Ascending aorta (tissue), 2 donors: ENCODE data around the gene SAMD5. TPM values are rescaled to one million over a fixed set of nuclear protein-coding genes. Genes with fewer than 3 reads are reported as not detected.

Experiments
- DNase-seq, 2 donors: peaks; one replicate each; pipeline ENCODE4 v3.0.0-alpha.2; 2019; ENCODE audit warnings: low spot score in 2 of 2
- H3K27ac ChIP-seq, 2 donors: fragments of 200-600 bp; sonication (generic); one replicate each; pipeline ENCODE4 v1.5.1; 2016 to 2017; ENCODE audit warnings: mild to moderate bottlenecking in 1 of 2
- H3K27me3 ChIP-seq: fragments of 200-600 bp; sonication (generic); one replicate; pipeline ENCODE4 v1.5.1; 2017
- H3K36me3 ChIP-seq, 2 donors: fragments of 200-600 bp; sonication (generic); one replicate each; pipeline ENCODE4 v1.5.1; 2016
- H3K4me1 ChIP-seq, 2 donors: fragments of 200-600 bp; sonication (generic); one replicate each; pipeline ENCODE4 v1.5.1; 2016 to 2017; ENCODE audit warnings: mild to moderate bottlenecking in 1 of 2
- H3K4me3 ChIP-seq, 2 donors: fragments of 200-600 bp; sonication (generic); one replicate each; pipeline ENCODE4 v1.5.1; 2016 to 2017; ENCODE audit warnings: mild to moderate bottlenecking in 1 of 2
- H3K9me3 ChIP-seq, 2 donors: fragments of 200-600 bp; sonication (generic); one replicate each; pipeline ENCODE4 v1.5.1; 2016
- intact Hi-C: fragments of 100-400 bp; cut with DNase I; formaldehyde crosslinking; loops from one replicate; pipeline ENCODE4 v1.15.1; 2023
- total RNA-seq: library from RNA; depleted of rRNA; stranded (reverse); fragments of >200 nt; gene quantifications from one replicate; pipeline ENCODE4 v1.1.0, GENCODE V29; 2016
- TF ChIP-seq, protein P1 (sequence below), 3 experiments: fragments of 200-600 bp in 2 of 3; fragments of 450-650 bp in 1 of 3; sonication (generic) in 2 of 3; IDR thresholded peaks; one replicate each; pipeline ENCODE4 v1.5.1; 2016 to 2019; ENCODE audit warnings: antibody characterized with exemption in 3 of 3, mild to moderate bottlenecking in 1 of 3, moderate library complexity in 1 of 3

Gene SAMD5
- total RNA-seq, 1 donor from 2014 or later = 1.3 TPM

GRCh38 chr6:147615659-147616456 lies 107.4 kb downstream of the SAMD5 start:
- DNase-seq = no peak
- Histone ChIP-seq H3K9me3 (no peaks in the 10 kb centered on the region), H3K27ac (no peak overlapping the region), H3K4me1 (no peaks in the 10 kb centered on the region), H3K27me3 (no peaks in the 10 kb centered on the region), H3K4me3 (no peak overlapping the region), H3K36me3 (no peaks in the 10 kb centered on the region)
- TF ChIP-seq, protein P1, sequence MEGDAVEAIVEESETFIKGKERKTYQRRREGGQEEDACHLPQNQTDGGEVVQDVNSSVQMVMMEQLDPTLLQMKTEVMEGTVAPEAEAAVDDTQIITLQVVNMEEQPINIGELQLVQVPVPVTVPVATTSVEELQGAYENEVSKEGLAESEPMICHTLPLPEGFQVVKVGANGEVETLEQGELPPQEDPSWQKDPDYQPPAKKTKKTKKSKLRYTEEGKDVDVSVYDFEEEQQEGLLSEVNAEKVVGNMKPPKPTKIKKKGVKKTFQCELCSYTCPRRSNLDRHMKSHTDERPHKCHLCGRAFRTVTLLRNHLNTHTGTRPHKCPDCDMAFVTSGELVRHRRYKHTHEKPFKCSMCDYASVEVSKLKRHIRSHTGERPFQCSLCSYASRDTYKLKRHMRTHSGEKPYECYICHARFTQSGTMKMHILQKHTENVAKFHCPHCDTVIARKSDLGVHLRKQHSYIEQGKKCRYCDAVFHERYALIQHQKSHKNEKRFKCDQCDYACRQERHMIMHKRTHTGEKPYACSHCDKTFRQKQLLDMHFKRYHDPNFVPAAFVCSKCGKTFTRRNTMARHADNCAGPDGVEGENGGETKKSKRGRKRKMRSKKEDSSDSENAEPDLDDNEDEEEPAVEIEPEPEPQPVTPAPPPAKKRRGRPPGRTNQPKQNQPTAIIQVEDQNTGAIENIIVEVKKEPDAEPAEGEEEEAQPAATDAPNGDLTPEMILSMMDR (IDR thresholded peaks at IDR 0.05) = no peak
- intact Hi-C loops = no loop called here

DNA sequence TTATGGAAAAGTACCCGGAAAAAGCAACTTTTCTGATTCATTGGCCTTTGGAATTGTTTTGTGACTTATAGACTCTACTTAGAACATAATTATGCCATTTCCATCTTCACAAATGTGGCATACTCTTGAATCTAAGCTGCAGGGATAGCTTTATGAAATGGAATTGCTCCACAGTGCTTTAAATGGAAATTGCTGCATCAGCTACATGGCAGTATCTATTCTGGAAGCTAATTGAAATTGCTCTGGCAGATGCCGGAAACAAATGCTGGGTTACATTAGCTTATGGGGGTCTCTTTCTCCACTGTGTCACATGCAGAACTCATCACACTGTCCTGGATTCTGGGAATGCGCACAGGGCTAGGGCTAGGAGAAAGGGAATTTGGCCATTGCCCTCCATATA lies 108.9 kb downstream of the SAMD5 start:
- no peaks in the 10 kb centered on the region for H3K27me3 ChIP-seq
- H3K9me3 ChIP-seq = no peaks in the 10 kb centered on the region
- TF ChIP-seq, protein P1 (IDR thresholded peaks at IDR 0.05) = no peak
- intact Hi-C loops = no loop called here
- H3K36me3 ChIP-seq = no peaks in the 10 kb centered on the region
- DNase-seq = no peak
- H3K4me3 ChIP-seq = no peak overlapping the region
- H3K27ac ChIP-seq = no peak overlapping the region
- H3K4me1 ChIP-seq = no peaks in the 10 kb centered on the region

GRCh38 chr6:147618457-147618856 lies 110.0 kb downstream of the SAMD5 start:
- no peaks in the 10 kb centered on the region for H3K36me3 ChIP-seq
- H3K27me3 ChIP-seq = no peaks in the 10 kb centered on the region
- H3K4me1 ChIP-seq = no peaks in the 10 kb centered on the region
- H3K27ac ChIP-seq = no peak overlapping the region
- TF ChIP-seq, protein P1 (IDR thresholded peaks at IDR 0.05) = no peak
- no peak overlapping the region for H3K4me3 ChIP-seq
- no peaks in the 10 kb centered on the region for H3K9me3 ChIP-seq
- intact Hi-C loops = no loop called here
- no peak for DNase-seq

- no peaks in the 10 kb centered on the region for H3K27me3 ChIP-seq
- no peak for DNase-seq
- TF ChIP-seq, protein P1 (IDR thresholded peaks at IDR 0.05) = no peak
- intact Hi-C loops = no loop called here
- no peak overlapping the region for H3K27ac ChIP-seq
- H3K4me1 ChIP-seq = no peaks in the 10 kb centered on the region
- H3K9me3 ChIP-seq = no peaks in the 10 kb centered on the region
- no peaks in the 10 kb centered on the region for H3K36me3 ChIP-seq
- H3K4me3 ChIP-seq = no peak overlapping the region
Measured at GRCh38 chr6:147618927-147619326, 110.4 kb downstream of the SAMD5 start.
